ENCODE measurements around the gene P2RY4. TPM values are rescaled to one million over a fixed set of nuclear protein-coding genes. Genes with fewer than 3 reads are reported as not detected.

Gene P2RY4
- total and polyA plus RNA-seq, 2 donors (not counting 1 experiment from before 2014, with no cell fraction given): 0.34 to 0.76 TPM

DNA sequence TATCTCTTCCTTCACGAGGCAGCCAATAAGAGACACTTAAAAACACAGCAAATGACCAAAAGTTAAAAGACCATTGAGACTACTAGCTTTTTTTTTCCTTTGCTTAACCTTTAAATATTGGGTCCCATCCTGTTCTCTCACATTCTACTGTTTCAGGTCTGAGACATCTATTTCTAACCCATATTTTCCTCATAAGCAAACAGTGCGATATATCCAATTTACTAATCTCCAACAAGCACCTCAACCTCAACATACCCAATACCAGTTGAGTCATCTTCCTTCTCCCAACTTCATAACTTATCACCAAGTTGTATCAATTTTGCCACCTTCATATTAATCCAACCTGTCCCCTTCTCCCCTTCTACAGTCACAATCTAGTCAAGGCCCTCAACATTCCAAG, 18.5 kb downstream of the P2RY4 start:
- Histone ChIP-seq H3K4me3 (ENCODE audit: control extremely low read depth in 1 of 5, extremely low read depth in 1 of 5, insufficient read depth in 1 of 5, low read depth in 2 of 5, low read length in 4 of 5) (no peak overlapping the region), H3K27ac (ENCODE audit: low read length in 2 of 2) (no peak overlapping the region), H3K4me1 (ENCODE audit: control insufficient read depth in 2 of 2, insufficient read depth in 2 of 2, low read length in 2 of 2) (no peaks in the 10 kb centered on the region), H4K20me1 (ENCODE audit: control insufficient read depth, insufficient read depth, low read length, poor library complexity, severe bottlenecking) (no peaks in the 10 kb centered on the region), H3K9ac (ENCODE audit: low read length) (no peak overlapping the region), H3K36me3 (replicated peaks in 1 of 2; ENCODE audit: control extremely low read depth in 1 of 2, control insufficient read depth in 1 of 2, extremely low read depth in 1 of 2, insufficient read depth in 2 of 2, low read length in 1 of 2) (no peaks in the 10 kb centered on the region), H3K79me2 (ENCODE audit: control insufficient read depth, insufficient read depth, low read length) (no peaks in the 10 kb centered on the region), H3K27me3 (replicated peaks in 1 of 4; ENCODE audit: control extremely low read depth in 1 of 4, control insufficient read depth in 3 of 4, insufficient read depth in 4 of 4, low read length in 3 of 4) (no peaks in the 10 kb centered on the region), H3K4me2 (replicated peaks; ENCODE audit: low read depth, low read length, poor library complexity, severe bottlenecking) (no peak overlapping the region), H2AFZ (ENCODE audit: insufficient read depth, low read depth, low read length, poor library complexity, severe bottlenecking) (no peak overlapping the region), H3K9me3 (ENCODE audit: control extremely low read depth in 1 of 3, control insufficient read depth in 2 of 3, insufficient read depth in 1 of 3, low read length in 2 of 3) (no peaks in the 10 kb centered on the region)
- TF ChIP-seq EZH2 (IDR thresholded peaks at IDR 0.05; ENCODE audit: borderline replicate concordance, insufficient read depth, low read depth, low read length, poor library complexity, severe bottlenecking) (no peak), CTCF (IDR thresholded peaks at IDR 0.05) (no peak)
- Mint-ChIP-seq H3K4me1 (no peaks in the 10 kb centered on the region), H3K9me3 (ENCODE audit: insufficient read depth) (no peaks in the 10 kb centered on the region), H3K27ac (no peak overlapping the region), H3K4me3 (no peak overlapping the region), H3K27me3 (peaks cover 3% of the 10 kb centered on the region)
- intact Hi-C loops (cut with micrococcal nuclease): no loop called here
- DNase-seq (no peak), ATAC-seq (ENCODE audit: low read depth) (no peak)
- POLR2A ChIA-PET: no interaction called here
- CTCF ChIA-PET: no interaction called here
- 100% methylated on average over 1 of the region's 2 CpGs for WGBS (ENCODE audit: insufficient coverage)

DNA sequence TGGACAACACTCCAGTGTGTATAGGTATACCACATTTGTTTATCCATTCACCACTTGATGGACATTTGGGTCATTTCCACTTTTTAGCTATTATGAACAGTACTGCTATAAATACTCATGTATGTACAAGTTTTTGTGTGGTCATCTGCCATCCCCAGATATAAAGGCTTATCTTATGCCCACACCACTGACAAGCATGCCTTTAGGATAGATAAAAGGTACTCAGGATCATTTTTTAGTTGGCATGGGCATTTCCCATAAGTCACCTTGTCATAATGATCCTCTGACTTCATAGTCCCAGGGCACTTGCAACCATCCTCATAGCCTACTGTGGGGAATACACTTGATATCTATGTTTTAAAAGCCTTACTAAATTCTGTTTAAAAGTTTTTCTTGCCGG, 19.3 kb downstream of the P2RY4 start:
- H3K27me3 ChIP-seq (replicated peaks in 1 of 4; ENCODE audit: control extremely low read depth in 1 of 4, control insufficient read depth in 3 of 4, insufficient read depth in 4 of 4, low read length in 3 of 4): no peaks in the 10 kb centered on the region
- H3K27ac ChIP-seq (ENCODE audit: low read length in 2 of 2): no peak overlapping the region
- POLR2A ChIA-PET: no interaction called here
- no peaks in the 10 kb centered on the region for H3K36me3 ChIP-seq (replicated peaks in 1 of 2; ENCODE audit: control extremely low read depth in 1 of 2, control insufficient read depth in 1 of 2, extremely low read depth in 1 of 2, insufficient read depth in 2 of 2, low read length in 1 of 2)
- intact Hi-C loops (cut with micrococcal nuclease): no loop called here
- no peaks in the 10 kb centered on the region for H3K79me2 ChIP-seq (ENCODE audit: control insufficient read depth, insufficient read depth, low read length)
- Mint-ChIP-seq H3K4me3 (no peak overlapping the region), H3K27me3 (peaks cover 3% of the 10 kb centered on the region), H3K27ac (no peak overlapping the region), H3K4me1 (no peaks in the 10 kb centered on the region), H3K9me3 (ENCODE audit: insufficient read depth) (no peaks in the 10 kb centered on the region)
- ATAC-seq (ENCODE audit: low read depth) (no peak), DNase-seq (no peak)
- TF ChIP-seq EZH2 (IDR thresholded peaks at IDR 0.05; ENCODE audit: borderline replicate concordance, insufficient read depth, low read depth, low read length, poor library complexity, severe bottlenecking): no peak
- no peak for TF ChIP-seq CTCF (IDR thresholded peaks at IDR 0.05)
- no peaks in the 10 kb centered on the region for H4K20me1 ChIP-seq (ENCODE audit: control insufficient read depth, insufficient read depth, low read length, poor library complexity, severe bottlenecking)
- H3K4me1 ChIP-seq (ENCODE audit: control insufficient read depth in 2 of 2, insufficient read depth in 2 of 2, low read length in 2 of 2): no peaks in the 10 kb centered on the region
- WGBS (ENCODE audit: insufficient coverage): no CpG with 5 or more reads among the region's 1 CpG
- H3K9me3 ChIP-seq (ENCODE audit: control extremely low read depth in 1 of 3, control insufficient read depth in 2 of 3, insufficient read depth in 1 of 3, low read length in 2 of 3): no peaks in the 10 kb centered on the region
- H2AFZ ChIP-seq (ENCODE audit: insufficient read depth, low read depth, low read length, poor library complexity, severe bottlenecking): no peak overlapping the region
- H3K4me2 ChIP-seq (replicated peaks; ENCODE audit: low read depth, low read length, poor library complexity, severe bottlenecking): no peak overlapping the region
- H3K4me3 ChIP-seq (ENCODE audit: control extremely low read depth in 1 of 5, extremely low read depth in 1 of 5, insufficient read depth in 1 of 5, low read depth in 2 of 5, low read length in 4 of 5): no peak overlapping the region
- no peak overlapping the region for H3K9ac ChIP-seq (ENCODE audit: low read length)
- CTCF ChIA-PET: interaction anchor here (0.5 kb wide), 1 partner anchor 1070 kb away, joined by 3 read pairs; no protein-coding TSS in a partner anchor
